AG08395 (cell line): ENCODE measurements around the gene KRT76.
"Not testable (repeated sequence)": the region's sequence is repeated elsewhere in the genome, so short reads cannot be mapped to it uniquely, and the experiment has no call there.

ENCODE experiments used
- DNase-seq: peaks from one replicate; pipeline ENCODE4 v3.0.0; 2012; ENCODE audit warnings: mixed read lengths, low spot score

The KRT76 gene

DNA sequence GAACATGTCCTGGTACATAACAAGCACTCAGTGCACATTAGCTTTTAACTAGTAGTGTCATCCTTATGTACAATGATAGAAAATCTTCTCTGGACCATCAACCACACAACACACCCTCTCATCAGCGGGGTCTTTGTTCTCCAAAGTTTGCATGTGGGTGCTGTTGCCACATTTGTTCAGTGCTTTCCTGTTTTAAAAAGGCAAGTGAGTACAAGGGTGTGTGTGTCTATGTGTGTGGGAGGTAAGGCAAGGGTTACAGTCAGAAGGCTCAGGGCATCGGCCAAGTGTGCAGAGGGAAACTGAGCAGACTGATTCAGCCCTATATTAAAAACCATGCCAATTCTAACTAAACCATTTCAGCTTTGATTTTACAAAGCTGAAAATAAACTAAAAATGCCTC is 17.9 kb downstream of the KRT76 start:
- no peak for DNase-seq

DNA sequence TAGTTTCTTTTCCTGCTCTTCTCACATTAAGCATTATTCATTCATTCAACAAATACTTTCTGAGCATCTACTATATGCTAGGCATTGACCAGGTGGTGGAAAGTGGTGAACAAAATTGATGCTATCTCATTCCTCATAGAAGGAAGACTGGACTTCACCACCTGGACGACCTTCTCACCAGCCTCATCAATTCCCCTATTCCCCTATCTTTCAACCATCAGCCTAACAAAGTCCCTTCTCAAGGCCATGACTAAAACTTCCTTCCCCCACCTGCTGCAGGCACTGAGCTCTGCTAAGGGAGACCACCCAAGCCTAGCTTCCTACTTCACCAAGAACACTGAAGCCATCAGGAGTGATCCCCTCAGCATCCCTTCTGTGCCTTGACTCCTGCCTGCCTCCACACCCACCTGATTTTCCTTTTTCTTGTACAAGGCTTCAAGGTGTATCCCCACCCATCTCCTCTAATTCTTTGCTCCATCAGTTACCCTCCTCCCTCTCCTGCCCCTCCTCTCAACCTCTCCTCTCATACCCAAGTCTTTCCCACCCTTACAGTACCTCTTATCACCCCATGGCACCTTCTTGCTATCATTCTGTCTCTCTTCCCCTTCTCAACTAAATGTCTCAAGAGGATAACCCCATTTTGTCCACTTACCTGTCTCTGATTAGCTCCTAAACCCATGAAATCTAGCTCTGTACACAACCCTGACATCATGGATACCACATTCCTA is 19.5 kb downstream of the KRT76 start:
- DNase-seq: no peak

GRCh38 chr12:52756281-52756960 is 20.7 kb downstream of the KRT76 start:
- no peak for DNase-seq

DNA sequence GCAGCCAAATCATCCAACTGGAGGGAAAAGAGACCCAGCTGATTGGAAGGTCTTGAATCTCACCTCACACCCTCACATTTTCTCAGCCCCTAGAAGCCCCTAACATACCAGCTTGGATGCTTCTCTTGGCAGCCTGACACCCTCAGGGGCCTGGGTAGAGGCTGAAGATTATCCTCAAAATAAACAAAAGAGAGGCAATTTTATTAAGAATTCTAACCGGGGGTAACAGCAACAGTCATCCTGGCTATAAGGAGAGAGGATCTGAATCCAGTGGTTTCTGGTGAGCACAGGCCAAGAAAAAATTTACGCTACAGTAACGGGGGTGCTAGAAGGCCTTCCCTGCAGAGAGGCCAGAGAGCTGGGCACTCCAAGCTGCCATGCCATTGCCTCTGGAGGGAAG is 21.6 kb downstream of the KRT76 start:
- no peak for DNase-seq

DNA sequence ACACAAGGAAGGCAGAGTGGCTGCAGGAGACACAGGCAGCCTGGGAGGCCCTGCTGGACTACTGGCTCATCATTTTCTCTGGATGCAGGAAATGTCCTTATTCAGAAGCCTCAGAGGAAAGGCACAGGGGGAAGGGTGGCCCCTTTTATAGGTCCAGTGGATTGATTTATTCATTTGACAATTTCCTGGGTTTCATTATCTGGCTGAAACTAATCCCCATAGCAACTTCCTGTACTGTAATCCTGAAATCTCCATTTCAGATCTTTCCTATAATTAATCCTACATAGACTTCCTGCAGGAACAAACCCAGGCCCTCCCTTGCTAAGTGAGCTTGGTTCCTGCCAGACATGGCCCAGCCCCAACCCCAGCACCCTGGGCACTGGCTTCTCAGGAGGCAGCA is 23.0 kb downstream of the KRT76 start:
- DNase-seq: no peak

- DNase-seq: no peak
Observed at GRCh38 chr12:52753283-52753682, 23.9 kb downstream of the KRT76 start.

DNA sequence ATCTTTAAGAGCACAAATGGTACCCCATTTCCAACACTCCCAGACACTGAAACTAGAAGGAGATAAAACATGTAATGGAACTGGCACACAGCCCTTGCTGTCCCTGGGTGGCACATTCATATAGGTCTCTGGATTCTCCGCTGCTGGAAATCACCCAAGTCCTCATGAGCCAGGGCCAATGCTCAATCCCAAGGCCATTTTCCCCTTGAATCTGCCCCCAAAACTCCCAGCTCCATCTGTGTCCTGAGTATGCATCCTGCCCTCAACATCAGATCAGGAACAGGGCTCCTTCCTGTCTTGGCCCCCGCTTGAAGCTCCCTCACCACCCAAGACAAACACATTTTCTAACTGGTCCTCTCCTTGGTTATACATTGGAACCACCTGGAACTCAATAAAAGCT is 24.6 kb downstream of the KRT76 start:
- DNase-seq: no peak

DNA sequence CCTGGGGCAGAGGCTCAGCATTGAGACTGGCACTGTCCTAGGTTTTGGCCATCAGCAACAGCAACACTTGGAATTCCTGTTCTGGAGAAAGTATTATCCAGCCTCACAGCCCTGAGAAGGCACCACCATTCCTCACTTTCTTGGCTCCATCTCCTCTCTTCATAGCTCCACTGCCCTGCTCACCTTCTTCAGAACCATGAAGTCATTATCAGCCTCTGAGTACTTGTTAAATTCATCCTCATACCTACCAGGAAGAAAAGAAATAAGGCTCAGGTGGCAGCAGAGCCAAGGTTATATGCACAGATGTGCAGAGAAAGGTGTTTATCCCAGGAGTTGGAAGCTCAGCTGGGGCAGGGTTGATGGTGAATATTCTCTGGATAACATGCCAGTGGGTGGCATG is 25.4 kb downstream of the KRT76 start:
- DNase-seq: no peak

DNA sequence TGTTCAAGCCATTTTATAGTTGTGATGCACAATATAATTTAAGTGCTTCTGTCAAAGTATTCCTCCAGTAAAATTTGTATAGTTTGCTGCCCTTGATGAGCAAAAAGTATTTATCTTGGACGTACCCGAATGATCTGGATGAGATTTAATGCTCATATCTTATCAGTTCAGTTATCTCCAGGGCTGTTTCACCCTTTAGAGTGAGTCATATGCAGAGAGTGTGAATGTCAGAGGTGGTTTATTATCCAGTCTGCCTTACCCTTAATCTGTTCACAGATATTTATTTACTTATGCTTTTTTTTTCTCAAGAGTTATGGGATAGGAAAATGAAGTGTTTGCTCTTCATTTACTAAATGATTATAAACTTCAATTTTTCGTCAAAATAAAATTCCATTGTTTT is 26.6 kb downstream of the KRT76 start:
- not testable (repeated sequence) for DNase-seq

- DNase-seq: no peak
Observed at GRCh38 chr12:52749827-52750226, 27.3 kb downstream of the KRT76 start.

GRCh38 chr12:52748578-52748977 is 28.6 kb downstream of the KRT76 start:
- no peak for DNase-seq

GRCh38 chr12:52745554-52745953 is 31.6 kb downstream of the KRT76 start:
- DNase-seq: no peak

DNA sequence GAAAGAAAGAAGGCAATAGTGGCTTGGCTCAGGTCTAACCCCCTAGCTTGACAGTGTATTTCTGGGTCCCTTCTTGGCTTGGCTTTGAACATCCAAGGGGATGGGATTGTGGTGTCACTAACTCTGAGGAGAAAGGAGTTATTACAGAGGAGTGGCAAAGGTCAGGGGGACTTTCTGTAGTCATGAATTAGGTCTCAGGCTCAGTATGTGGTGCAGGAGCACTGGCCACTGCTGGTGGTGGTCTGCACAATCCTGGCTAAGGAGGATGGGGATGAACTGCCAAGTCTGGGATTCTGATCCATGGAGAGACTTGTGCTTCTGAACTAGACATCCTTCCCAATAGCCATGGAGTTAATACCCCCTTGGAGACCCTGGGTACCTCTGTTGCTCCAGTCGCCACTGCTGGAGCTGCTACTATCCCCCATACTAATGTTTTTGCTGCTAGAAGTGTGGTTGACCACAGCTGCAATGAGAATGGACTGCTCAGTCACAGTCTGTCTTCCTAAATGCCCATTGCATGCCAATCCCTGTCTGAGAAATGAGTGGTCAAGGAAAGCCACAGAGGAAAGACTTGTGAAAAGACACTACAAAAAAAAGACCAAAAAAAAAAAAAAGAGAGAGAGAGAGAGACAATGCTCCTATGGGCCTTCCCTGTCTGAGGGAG is 32.5 kb downstream of the KRT76 start:
- DNase-seq: no peak

- DNase-seq: no peak
Observed at GRCh38 chr12:52742822-52743457, 34.2 kb downstream of the KRT76 start.

- DNase-seq: no peak
Observed at GRCh38 chr12:52742196-52742580, 35.0 kb downstream of the KRT76 start.

GRCh38 chr12:52741375-52742195 is 35.6 kb downstream of the KRT76 start:
- peak; percentile 54 for DNase-seq

DNA sequence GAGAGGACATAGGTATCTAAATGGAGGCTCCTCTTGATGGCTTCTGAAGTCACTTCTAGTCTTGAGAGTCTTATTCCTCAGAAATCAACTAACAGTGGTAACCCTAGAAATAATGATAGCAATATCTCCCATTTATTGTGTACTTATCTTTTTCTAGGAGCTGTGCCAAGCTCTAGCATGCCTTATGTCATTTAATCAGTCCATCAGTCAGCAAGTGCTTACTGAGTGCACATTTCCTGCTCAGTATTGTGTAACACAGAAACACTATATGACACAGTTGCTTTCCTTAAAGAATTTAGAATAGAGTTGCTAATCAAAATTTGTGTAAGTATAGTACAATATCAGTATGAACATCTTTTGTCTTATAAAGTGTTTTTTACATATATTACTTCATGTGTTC is 36.6 kb downstream of the KRT76 start:
- DNase-seq: no peak

- DNase-seq: no peak
Observed at GRCh38 chr12:52739963-52740362, 37.2 kb downstream of the KRT76 start.

DNA sequence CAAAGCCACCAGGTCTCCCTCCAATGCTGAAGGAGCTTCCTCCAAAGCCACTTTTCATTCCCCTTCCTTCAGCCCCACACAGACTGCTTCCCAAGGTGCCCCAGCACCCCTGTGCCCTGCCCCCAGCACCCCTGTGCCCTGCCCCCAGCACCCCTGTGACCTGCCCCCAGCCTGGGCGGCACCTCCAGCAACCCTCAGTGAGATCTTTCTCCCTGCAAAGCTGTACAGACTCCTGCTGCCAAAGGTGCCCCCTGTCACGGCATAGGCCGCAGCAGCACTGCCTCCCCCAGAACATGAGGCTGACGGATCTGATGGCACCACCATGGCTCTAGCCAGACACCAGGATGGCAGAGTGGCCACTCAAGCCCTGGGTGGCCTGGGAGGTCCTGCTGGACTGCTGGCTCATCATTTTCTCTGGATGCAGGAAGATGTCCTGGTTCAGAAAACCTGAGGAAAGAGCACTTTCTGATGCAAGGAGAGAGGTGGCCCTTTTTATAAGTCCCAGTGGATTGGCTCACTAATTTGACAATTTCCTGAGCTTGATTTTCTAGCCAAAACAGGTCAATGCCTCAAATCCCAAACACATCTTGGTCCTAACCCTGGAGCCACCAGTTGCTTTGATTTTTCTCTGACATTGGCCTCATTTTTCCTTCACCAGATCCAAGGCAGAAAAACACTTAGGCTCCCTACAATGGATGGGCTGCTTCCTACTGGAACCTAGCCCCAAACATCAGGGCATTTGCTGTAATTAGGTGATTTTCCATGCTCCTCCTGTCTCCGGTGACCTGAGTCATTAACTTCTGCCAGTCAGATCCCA is 41.1 kb downstream of the KRT76 start:
- DNase-seq: no peak

GRCh38 chr12:52735106-52735505 is 42.0 kb downstream of the KRT76 start:
- no peak for DNase-seq

- no peak for DNase-seq
Observed at GRCh38 chr12:52730793-52731192, 46.4 kb downstream of the KRT76 start.
